CD14-positive monocyte (primary cell): ENCODE data around the gene RIPOR3. TPM values are rescaled to one million over a fixed set of nuclear protein-coding genes. Genes with fewer than 3 reads are reported as not detected.
A peak's percentile ranks its signal among the peaks of the same experiment; 100 is the strongest.
"Not testable (repeated sequence)": the region's sequence is repeated elsewhere in the genome, so short reads cannot be mapped to it uniquely, and the experiment has no call there.

Source experiments
- DNase-seq, 3 donors: peaks; one replicate each; pipeline ENCODE4 v3.0.0-alpha.2; 2011 to 2022
- H2AFZ ChIP-seq: 2 replicates; pipeline ENCODE4 v1.6.0; 2012; ENCODE audit warnings: mild to moderate bottlenecking, low read depth, low read length, inconsistent platforms; ENCODE audit not compliant: insufficient read depth, poor library complexity, severe bottlenecking
- H3K27ac ChIP-seq, 2 donors: 1 replicate in 1 of 2; 2 replicates in 1 of 2; pipeline ENCODE4 v1.5.1; 2012 to 2013; ENCODE audit warnings: low read length in 2 of 2, control low read depth in 1 of 2, inconsistent platforms in 1 of 2, low read depth in 1 of 2, mild to moderate bottlenecking in 1 of 2
- H3K27me3 ChIP-seq, 2 donors: one replicate each; pipeline versions ENCODE4 v1.6.0 to v1.6.1; 2011 to 2013; ENCODE audit warnings: low read length in 2 of 2; ENCODE audit not compliant: control insufficient read depth in 2 of 2, insufficient read depth in 2 of 2
- H3K36me3 ChIP-seq, 2 donors: replicated peaks in 1 of 2; 1 replicate in 1 of 2; 2 replicates in 1 of 2; pipeline versions ENCODE4 v1.5.1 to v1.6.1; 2012 to 2013; ENCODE audit warnings: low read length in 2 of 2, control low read depth in 1 of 2, inconsistent platforms in 1 of 2, mild to moderate bottlenecking in 1 of 2; ENCODE audit not compliant: insufficient read depth in 2 of 2, control insufficient read depth in 1 of 2
- H3K4me1 ChIP-seq, 2 donors: 1 replicate in 1 of 2; 2 replicates in 1 of 2; pipeline versions ENCODE4 v1.5.1 to v1.6.1; 2012 to 2013; ENCODE audit warnings: low read length in 2 of 2, control low read depth in 1 of 2, inconsistent platforms in 1 of 2, mild to moderate bottlenecking in 1 of 2, moderate library complexity in 1 of 2; ENCODE audit not compliant: insufficient read depth in 2 of 2, control insufficient read depth in 1 of 2
- H3K4me2 ChIP-seq: replicated peaks from 2 replicates; pipeline ENCODE3; 2012; ENCODE audit warnings: low read length, moderate library complexity, mild to moderate bottlenecking; ENCODE audit not compliant: poor library complexity, severe bottlenecking; ENCODE audit errors: extremely low read depth
- H3K4me3 ChIP-seq, 3 experiments: fragments of 200-600 bp in 1 of 3; sonication (generic) in 1 of 3; replicated peaks in 1 of 3; 1 replicate in 2 of 3; 2 replicates in 1 of 3; pipeline ENCODE4 v1.5.1; 2011 to 2013; ENCODE audit warnings: low read length in 3 of 3, mild to moderate bottlenecking in 3 of 3, control low read depth in 2 of 3, low read depth in 2 of 3, inconsistent platforms in 1 of 3, moderate library complexity in 1 of 3
- H3K79me2 ChIP-seq: 2 replicates; pipeline ENCODE4 v1.6.0; 2012; ENCODE audit warnings: mild to moderate bottlenecking, control low read depth, inconsistent platforms, low read length, moderate library complexity; ENCODE audit not compliant: insufficient read depth
- H3K9ac ChIP-seq: 2 replicates; pipeline ENCODE4 v1.6.0; 2017; ENCODE audit warnings: low read length, mild to moderate bottlenecking; ENCODE audit not compliant: insufficient read depth, poor library complexity, severe bottlenecking
- H3K9me3 ChIP-seq, 2 donors: replicated peaks in 1 of 2; 1 replicate in 1 of 2; 2 replicates in 1 of 2; pipeline versions ENCODE4 v1.5.1 to v1.6.1; 2012 to 2013; ENCODE audit warnings: low read length in 2 of 2, control low read depth in 1 of 2; ENCODE audit not compliant: control insufficient read depth in 1 of 2, insufficient read depth in 1 of 2
- H4K20me1 ChIP-seq: 2 replicates; pipeline ENCODE4 v1.6.0; 2012; ENCODE audit warnings: mild to moderate bottlenecking, low read length, control low read depth, moderate library complexity; ENCODE audit not compliant: insufficient read depth
- H3K27ac Mint-ChIP-seq, 7 donors: one replicate each; pipeline ENCODE4 v1.8.0; 2020; ENCODE audit warnings: mild to moderate bottlenecking in 7 of 7, mixed read lengths in 7 of 7, moderate library complexity in 6 of 7, inconsistent platforms in 2 of 7
- H3K27me3 Mint-ChIP-seq, 3 donors: one replicate each; pipeline ENCODE4 v1.8.0; 2021 to 2022; ENCODE audit warnings: low read depth in 3 of 3, mild to moderate bottlenecking in 3 of 3, mixed read lengths in 3 of 3, moderate library complexity in 3 of 3, inconsistent platforms in 1 of 3
- H3K36me3 Mint-ChIP-seq, 2 donors: one replicate each; pipeline ENCODE4 v1.8.0; 2020; ENCODE audit warnings: mixed read lengths in 2 of 2, inconsistent platforms in 1 of 2, mild to moderate bottlenecking in 1 of 2
- H3K4me1 Mint-ChIP-seq: one replicate; pipeline ENCODE4 v1.8.0; 2020; ENCODE audit warnings: mild to moderate bottlenecking, mixed read lengths
- H3K4me3 Mint-ChIP-seq, 2 donors: one replicate each; pipeline ENCODE4 v1.8.0; 2020; ENCODE audit warnings: mild to moderate bottlenecking in 2 of 2, mixed read lengths in 2 of 2, moderate library complexity in 1 of 2
- H3K9me3 Mint-ChIP-seq, 7 donors: one replicate each; pipeline ENCODE4 v1.8.0; 2020 to 2022; ENCODE audit warnings: mixed read lengths in 7 of 7, mild to moderate bottlenecking in 6 of 7, moderate library complexity in 6 of 7, inconsistent platforms in 2 of 7
- CTCF ChIP-seq: fragments of 200-600 bp; IDR thresholded peaks from one replicate; pipeline ENCODE4 v1.8.0; 2022; ENCODE audit warnings: antibody characterized with exemption, mild to moderate bottlenecking
- WGBS: methylation state at CpG from one replicate; pipeline ENCODE4 v1.1.5; 2013; ENCODE audit warnings: missing lambda C conversion rate; ENCODE audit not compliant: insufficient coverage; 5-methylcytosine and 5-hydroxymethylcytosine counted together
- intact Hi-C, 2 donors: fragments of 100-400 bp; cut with micrococcal nuclease; formaldehyde crosslinking; loops; one replicate each; pipeline versions ENCODE4 v1.15.0 to v1.15.1; 2023
- polyA plus RNA-seq, 3 donors: library from polyadenylated mRNA; depleted of rRNA in 1 of 3; unstranded in 2 of 3; stranded (reverse) in 1 of 3; fragments of 300-500 nt in 2 of 3; fragments of >200 nt in 1 of 3; fragmentation: Illumina TruSeq in 2 of 3; gene quantifications; 1 replicate in 2 of 3; 2 replicates in 1 of 3; pipeline ENCODE4 v1.2.3, GENCODE V29; 2012 to 2021

RIPOR3 gene
- polyA plus RNA-seq, 3 donors: not detected

GRCh38 chr20:50600281-50600895, 91.0 kb downstream of the RIPOR3 start:
- Mint-ChIP-seq H3K9me3 (peaks cover 0 to 4% (median 0%) of the 10 kb centered on the region in 7 donors), H3K27me3 (peaks cover 4 to 11% (median 6%) of the 10 kb centered on the region in 3 donors)
- 97% methylated on average over 5 of the region's 12 CpGs for WGBS

GRCh38 chr20:50598768-50599167, 92.6 kb downstream of the RIPOR3 start:
- H3K4me1 Mint-ChIP-seq, H3K4me3 ChIP-seq, H3K79me2 ChIP-seq, H3K9me3 Mint-ChIP-seq, H3K9me3 ChIP-seq, H3K4me2 ChIP-seq, intact Hi-C loops, H3K27ac ChIP-seq, H4K20me1 ChIP-seq, H3K9ac ChIP-seq, H3K36me3 Mint-ChIP-seq, DNase-seq, H3K4me1 ChIP-seq, H2AFZ ChIP-seq, H3K27me3 ChIP-seq, H3K27ac Mint-ChIP-seq, H3K36me3 ChIP-seq, H3K4me3 Mint-ChIP-seq: not testable (repeated sequence)
- WGBS: no CpG with 5 or more reads among the region's 5 CpGs
- H3K27me3 Mint-ChIP-seq: peaks cover 6 to 13% (median 6%) of the 10 kb centered on the region in 3 donors

More at GRCh38 chr20:50600281-50600895, 91.0 kb downstream of the RIPOR3 start:
- Histone ChIP-seq H3K4me3 (no peak overlapping the region), H3K4me2 (no peak overlapping the region), H4K20me1 (no peaks in the 10 kb centered on the region), H2AFZ (no peak overlapping the region), H3K36me3 (no peaks in the 10 kb centered on the region), H3K27me3 (no peaks in the 10 kb centered on the region), H3K9ac (no peak overlapping the region), H3K79me2 (no peaks in the 10 kb centered on the region), H3K9me3 (no peaks in the 10 kb centered on the region), H3K4me1 (no peaks in the 10 kb centered on the region), H3K27ac (no peak overlapping the region)
- intact Hi-C loops: no loop called here
- Mint-ChIP-seq H3K4me3 (no peak overlapping the region), H3K36me3 (no peaks in the 10 kb centered on the region), H3K4me1 (peaks cover 5% of the 10 kb centered on the region), H3K27ac (peak overlapping the region in 1 of 7 donors; percentile 15)
- no peak for DNase-seq
- no peak for TF ChIP-seq CTCF
